GM18861 (cell line): ENCODE measurements around the gene CLINT1.

Source experiments
- ATAC-seq: cut with Tn5 transposase; IDR thresholded peaks from one replicate; pipeline ENCODE4 v1.9.1; 2021; ENCODE audit not compliant: unreplicated experiment

CLINT1 gene

DNA sequence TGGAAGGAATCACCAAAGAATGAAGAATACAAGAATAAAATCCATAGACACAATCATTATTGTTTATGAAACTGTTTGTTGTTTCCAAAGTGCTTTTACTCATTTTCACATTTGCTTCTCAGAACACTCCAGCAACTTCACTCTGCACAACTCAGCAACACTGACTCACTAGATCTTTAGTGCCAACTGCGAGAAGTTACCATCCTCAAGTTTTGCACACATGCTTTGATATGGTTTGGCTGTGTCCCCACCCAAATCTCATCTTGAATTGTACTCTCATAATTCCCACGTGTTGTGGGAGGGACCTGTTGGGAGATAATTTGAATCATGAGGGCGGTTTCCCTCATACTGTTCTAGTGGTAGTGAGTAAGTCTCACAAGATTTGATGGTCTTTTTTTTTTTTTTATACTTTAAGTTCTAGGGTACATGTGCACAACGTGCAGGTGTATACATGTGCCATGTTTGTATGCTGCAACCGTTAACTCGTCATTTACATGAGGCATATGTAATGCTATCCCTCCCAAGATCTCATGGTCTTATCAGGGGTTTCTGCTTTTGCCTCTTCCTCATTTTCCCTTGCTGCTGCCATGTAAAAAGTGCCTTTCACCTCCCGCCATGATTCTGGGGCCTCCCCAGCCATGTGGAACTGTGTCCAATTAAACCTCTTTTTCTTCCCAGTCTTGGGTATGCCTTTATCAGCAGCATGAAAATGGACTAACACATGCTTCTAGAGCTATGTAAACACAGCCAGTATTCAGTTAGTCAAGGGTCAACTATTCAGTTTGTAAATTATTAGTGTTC lies 36.9 kb downstream of the CLINT1 start:
- no peak for ATAC-seq

- ATAC-seq = no peak
Observed at GRCh38 chr5:157821405-157821804, 37.5 kb downstream of the CLINT1 start.

DNA sequence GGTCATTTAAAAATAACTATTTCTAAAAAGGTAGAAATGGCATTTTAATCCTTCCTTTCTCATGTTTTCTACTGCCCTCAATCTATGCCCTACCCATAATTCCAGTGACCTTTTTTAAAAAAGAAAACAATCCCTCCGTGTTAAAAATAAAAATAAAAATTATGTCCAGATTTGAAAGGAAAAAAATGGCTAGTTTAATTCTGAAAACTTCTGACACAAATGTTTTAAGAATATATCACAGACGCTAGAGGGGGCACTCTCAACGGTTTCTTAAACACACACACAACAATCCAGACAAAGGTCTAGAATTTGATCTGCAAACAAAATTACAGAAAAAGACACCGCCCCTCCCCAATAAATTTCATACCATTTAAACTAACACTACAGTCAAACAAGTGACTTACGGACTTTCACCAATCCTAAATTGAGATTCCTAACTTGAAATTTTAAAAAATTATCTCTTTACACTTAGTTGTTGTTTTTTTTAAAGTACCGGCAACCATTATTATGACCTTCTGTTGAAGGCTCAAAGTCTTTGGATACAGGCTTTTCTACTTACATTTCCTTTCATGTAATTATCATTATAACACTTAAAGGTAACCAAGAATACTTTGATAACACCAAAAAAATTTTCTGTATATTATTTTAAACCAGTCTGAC lies 38.2 kb downstream of the CLINT1 start:
- no peak for ATAC-seq

DNA sequence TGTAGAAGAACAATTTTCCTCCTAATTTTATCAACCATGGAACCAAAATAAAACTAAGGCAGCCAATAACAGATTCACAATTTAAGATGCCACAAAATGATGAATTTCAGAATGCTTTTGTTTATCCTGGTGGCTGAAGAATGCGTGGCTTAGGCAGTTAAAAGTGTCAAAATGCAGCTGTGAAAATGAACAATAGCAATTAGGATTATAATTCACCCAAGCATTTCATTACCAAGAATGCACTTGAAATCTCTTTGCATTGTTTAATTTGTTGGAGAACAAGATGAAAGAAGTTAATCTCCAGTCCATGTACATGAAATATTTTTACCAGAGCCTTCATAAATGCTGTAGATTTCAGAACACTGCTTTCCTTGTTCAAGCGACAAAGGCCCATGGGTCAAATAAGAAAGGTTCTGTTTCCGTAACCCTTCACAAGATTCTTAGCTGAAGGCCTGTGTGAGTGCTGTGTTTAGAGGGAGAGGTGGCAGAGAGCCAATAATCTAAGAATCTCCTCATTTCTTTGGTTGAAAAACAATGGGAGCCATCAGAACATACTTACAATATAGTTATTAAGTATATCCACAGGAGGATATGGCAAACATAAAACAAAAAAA lies 39.3 kb downstream of the CLINT1 start:
- no peak for ATAC-seq

GRCh38 chr5:157818368-157818767 lies 40.6 kb downstream of the CLINT1 start:
- no peak for ATAC-seq

DNA sequence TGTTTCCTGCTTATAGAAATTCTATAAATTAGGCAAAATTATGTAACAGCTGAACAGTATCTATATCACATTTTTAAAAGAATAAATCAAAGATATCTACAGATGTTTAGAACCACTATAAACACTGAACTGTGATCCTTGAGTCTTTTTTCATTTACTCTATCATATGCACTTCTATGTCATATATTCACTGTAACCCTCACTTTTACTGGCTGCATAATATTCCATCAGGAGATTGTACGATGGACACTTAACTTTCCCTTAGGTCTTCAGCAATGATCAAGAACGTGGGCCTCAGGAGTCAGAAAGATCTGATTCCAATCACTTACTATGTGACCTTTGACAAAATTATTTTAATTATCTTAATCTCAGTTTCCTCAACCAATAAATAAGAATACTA lies 41.0 kb downstream of the CLINT1 start:
- no peak for ATAC-seq

GRCh38 chr5:157817387-157817702 lies 41.6 kb downstream of the CLINT1 start:
- ATAC-seq = no peak

DNA sequence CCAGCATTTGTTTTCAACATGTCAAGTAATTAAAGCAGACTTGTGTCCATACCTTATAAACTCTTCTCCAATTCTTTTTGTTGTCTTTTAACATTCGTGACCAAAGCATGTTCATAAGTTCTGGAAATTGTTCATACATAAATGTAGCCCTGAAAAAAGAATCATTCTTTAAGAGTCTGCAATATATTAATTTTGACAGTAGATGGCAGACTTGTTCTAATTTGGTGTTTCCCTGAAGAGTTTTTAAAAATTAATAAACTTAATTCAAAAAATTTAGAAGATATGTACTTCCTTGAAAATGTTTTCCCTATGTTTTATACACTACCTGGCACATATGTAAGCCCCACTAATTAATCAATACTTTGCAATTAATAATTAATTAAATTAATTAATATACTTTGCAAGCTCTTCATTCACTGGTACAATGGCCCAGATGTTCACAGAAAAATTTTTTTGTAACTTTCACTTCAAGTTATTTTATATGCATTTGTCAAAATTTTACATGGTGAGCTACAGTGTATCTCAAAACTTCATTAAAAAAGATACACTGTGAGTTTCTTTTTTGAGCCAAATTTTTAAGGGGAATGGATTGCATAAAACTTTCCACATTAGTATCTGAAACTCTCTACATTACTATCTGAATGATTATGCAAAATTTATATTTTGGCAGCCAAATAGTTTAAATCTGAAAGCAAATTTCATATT lies 42.1 kb downstream of the CLINT1 start:
- ATAC-seq = no peak

- no peak for ATAC-seq
Observed at GRCh38 chr5:157812086-157812485, 46.9 kb downstream of the CLINT1 start.

- no peak for ATAC-seq
Observed at GRCh38 chr5:157808043-157808442, 50.9 kb downstream of the CLINT1 start.

DNA sequence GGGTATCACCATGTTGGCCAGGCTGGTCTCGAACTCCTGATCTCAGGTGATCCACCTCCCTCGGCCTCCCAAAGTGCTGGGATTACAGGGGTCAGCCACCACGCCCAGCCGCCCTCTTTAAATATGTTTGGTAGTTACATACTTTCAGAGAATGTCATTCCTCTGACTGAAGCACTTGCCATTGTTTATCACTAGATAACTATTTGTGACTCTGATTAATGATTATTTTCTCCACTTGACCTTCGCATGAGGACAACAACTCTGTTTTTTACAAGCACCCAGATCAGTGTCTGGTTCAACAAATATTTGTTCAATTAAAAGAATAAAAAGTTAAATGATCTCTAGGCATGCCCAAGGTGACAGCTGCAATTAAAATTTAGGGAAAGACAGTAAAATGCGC lies 56.2 kb downstream of the CLINT1 start:
- ATAC-seq = no peak

- no peak for ATAC-seq
Observed at GRCh38 chr5:157800137-157800536, 58.8 kb downstream of the CLINT1 start.

GRCh38 chr5:157799578-157799977 lies 59.4 kb downstream of the CLINT1 start:
- no peak for ATAC-seq

DNA sequence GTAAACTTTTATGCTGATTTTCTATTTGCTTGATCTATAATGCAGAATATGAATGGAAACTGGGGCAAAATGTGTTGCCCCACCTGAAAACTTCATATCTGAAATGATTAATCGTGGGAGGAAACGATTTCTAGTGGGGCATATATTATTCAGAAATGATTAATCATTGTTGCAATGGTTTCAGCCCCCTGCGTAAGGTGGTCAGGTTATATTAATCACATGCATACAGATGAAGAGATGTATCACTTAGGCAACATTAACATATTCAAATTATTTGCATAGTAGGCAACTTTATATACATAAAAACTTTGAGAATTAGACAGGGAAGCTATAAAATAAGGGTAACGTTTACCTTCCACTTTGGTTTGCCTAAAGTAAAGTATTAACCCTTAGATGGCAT lies 65.6 kb downstream of the CLINT1 start:
- no peak for ATAC-seq

DNA sequence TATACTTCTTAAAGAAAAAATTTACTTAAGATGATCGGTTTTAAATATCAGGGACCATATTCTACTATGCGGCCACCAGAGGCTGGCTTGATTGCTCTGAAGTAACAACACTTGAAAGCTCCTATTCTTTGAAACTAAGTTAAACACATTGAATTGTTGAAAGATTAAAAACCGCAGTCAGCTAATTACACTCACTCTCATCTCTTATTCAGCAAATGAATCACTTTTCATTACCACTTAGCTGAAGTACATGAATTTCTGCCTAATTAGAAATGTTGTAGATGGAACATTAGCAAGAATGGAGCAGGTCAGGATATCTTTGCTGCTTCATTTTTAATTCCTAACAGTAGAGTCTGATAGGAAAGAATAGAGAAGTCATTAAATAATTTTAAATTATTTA lies 73.1 kb downstream of the CLINT1 start:
- no peak for ATAC-seq

- no peak for ATAC-seq
Observed at GRCh38 chr5:157779221-157779620, 79.7 kb downstream of the CLINT1 start.

GRCh38 chr5:157778121-157778805 lies 80.7 kb downstream of the CLINT1 start:
- no peak for ATAC-seq

DNA sequence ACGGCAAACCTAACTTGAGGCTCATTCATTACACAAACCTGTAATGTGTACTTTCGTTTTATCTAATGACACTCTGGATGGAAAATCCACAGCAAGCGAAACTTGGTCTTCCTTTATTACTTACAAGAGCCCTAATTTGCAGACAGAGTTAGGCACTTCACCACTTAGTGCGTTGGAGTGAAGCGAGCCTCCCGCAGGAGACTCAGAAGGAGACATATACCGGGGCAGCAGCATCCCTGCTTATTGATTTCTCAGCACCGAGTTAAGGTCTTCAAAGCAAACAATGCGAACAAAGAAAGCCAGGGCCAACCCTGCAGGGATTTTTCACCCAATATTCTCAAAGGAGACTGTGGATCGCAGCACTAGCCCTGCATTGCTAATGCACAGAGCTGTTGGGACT lies 86.8 kb downstream of the CLINT1 start:
- no peak for ATAC-seq

DNA sequence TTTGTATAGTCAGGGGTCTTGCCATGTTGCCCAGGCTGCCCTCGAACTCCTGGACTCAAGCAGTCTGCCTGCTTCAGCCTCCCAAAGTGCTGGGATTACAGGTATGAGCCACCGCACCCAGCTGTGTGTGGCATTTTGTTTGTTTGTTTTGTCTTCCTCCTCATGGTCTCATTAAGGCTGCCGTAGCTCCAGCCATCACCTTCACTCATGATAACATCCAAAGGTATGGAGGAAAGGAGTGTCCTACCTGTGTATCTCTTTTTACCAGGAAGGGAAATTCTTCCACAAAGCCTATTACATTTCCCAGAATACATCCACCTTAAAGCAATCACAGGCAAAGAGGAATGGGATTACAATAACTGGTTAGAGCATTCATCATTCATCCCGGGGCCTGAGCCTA lies 88.3 kb downstream of the CLINT1 start:
- ATAC-seq = no peak

- no peak for ATAC-seq
Observed at GRCh38 chr5:157767689-157768088, 91.3 kb downstream of the CLINT1 start.

GRCh38 chr5:157766902-157767301 lies 92.0 kb downstream of the CLINT1 start:
- ATAC-seq = no peak
